GM19193 (cell line): ENCODE results near the gene EEF2.

ENCODE experiments used
- POLR2A ChIP-seq: IDR thresholded peaks from 4 replicates; pipeline ENCODE4 v1.6.1; 2011; ENCODE audit not compliant: insufficient read depth, insufficient read length; ENCODE audit errors: extremely low read depth

Gene EEF2

DNA sequence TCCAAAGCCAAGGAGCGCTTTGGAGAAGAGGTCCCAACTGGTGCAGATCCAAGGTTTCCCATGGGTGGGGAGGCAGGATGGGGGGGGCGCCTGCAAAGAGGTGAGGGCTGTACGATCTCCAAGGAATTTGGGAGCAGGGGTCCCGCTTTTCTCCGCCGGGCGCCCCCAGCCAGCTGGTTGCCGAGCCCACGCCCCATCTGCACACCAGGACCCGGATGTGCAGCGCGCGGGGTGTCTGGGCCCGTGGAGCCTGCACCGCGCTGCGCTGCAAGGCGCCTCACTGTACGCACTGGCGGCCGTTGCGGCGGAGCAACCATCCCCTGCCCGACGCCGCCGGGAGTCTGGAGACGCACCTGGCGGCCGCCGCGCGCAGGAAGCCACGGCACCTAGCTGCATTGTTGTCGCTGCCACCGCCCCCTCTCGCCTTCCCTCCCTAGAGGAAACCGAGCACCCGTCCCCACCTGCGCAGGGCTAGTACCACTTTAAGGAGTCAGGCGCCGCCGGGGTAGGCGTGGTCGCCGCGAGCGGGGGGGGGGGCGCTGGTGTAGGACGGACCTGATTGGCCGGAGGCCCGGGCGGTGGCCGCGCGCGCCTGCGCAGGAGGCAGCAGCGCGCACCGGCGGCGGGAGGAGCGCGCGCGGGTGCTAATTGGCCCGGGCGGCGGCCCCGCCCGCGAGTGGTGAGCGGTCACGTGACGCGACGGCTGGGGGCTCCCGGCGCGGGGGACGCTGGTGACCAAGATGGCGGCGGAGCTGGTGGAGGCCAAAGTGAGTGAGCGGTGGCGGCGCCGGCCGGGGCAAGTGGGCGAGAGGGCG lies 22.0 kb upstream of the EEF2 start, which contains the start of gene PIAS4:
Gene PIAS4 (plus strand): TSS at position 716 of the 815 bp plus-strand sequence. CDS start 25 bp downstream, at position 741.
- TF ChIP-seq POLR2A = peak; percentile 69

DNA sequence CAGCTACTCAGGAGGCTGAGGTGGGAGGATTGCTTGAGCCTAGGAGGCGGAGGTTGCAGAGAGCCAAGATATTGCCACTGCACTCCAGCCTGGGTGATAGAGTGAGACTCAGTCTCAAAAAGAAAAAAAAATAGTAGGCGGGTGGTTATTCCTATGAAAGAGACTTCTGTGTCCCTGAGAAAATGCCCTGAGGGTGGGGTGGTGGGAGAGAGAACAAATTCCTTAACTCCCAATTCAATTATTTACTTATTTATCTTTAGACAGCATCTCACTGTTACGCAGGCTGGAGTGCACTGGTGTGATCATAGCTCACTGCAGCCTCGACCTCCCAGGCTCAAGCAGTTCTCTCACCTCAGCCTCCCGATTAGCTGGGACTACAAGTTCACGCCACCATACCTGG lies 10.3 kb upstream of the EEF2 start:
- no peak for TF ChIP-seq POLR2A

DNA sequence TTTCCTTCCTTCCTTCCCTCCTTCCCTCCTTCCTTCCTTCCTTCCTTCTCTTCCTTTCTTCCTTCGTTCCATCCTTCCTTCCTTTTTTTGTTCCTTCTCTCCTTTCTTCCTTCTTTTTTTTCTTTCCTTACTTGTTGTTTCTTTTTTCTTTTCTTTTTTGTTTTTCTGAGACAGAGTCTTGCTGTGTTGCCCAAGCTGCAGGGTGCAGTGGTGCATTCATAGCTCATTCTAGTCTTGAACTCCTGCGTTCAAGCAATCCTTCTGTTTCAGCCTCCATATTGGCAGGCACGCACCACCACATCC lies 5.5 kb upstream of the EEF2 start:
- no peak for TF ChIP-seq POLR2A

DNA sequence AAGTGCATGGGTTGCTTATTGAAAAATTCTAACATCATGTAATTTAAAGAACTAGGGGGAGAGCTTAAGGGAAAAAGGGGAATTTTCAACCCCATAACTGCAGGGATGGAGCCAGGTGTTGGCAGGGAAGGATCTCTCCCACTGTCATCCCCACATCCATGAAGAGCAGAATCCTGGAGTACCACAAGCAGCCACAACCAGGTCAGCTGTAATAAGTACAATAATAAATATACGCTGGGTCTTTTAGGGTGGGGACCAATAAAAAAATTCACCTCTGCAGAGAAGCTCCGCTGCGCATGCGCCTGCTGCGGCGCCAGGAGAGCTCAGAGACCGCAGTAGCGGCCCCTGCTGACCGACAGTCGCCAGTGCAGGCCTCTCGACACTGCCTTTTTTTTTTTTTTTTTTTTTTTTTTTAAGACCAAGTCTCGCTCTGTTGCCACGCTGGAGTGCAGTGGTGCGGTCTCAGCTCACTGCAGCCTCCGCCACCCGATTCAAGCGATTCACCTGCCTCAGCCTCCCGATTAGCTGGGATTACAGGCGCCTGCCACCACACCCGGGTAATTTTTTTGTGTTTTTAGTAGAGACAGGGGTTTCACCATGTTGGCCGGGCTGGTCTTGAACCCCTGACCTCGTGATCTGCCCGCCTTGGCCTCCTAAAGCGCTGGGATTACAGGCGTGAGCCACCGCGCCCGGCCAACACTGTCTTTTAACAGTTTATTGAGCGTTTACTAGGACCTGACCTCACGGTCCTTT lies 2.5 kb upstream of the EEF2 start:
- TF ChIP-seq POLR2A = no peak

DNA sequence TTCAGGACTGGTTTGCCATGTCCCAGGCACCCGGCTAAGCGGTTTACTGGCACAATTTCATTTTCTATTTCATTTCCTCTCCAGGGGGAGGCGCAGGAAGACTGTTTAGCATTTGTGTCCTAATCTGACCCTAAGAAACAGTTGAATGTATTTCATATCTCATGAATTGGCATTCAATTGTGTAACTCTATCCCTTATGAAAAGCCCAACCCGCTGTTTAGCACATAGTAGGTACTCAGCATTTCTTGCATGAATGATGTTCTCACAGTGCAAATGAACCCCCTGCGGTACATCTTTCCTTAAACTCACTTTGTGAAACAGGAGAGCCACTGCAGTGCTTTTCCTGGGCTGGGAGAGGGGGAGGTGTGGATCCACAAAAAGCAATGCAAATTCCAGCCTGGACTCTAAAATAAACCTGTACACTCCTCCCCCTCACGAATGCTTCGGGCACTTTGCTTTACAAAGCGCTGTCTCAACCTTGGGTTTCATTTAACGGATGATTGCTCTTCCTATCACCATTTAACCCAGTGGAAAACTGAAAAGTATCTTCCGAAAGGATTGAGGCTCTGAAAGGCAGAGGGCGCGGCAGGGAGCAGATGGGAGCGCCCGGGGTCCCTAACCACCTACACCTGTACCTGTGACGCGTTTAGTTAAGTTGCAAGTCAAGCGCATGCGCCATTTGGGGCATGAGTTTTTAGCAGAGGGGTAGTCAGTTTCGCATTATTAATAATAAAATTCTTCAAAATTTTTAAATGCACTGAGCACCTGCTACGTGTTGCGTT lies 1.2 kb upstream of the EEF2 start:
- TF ChIP-seq POLR2A = no peak

DNA sequence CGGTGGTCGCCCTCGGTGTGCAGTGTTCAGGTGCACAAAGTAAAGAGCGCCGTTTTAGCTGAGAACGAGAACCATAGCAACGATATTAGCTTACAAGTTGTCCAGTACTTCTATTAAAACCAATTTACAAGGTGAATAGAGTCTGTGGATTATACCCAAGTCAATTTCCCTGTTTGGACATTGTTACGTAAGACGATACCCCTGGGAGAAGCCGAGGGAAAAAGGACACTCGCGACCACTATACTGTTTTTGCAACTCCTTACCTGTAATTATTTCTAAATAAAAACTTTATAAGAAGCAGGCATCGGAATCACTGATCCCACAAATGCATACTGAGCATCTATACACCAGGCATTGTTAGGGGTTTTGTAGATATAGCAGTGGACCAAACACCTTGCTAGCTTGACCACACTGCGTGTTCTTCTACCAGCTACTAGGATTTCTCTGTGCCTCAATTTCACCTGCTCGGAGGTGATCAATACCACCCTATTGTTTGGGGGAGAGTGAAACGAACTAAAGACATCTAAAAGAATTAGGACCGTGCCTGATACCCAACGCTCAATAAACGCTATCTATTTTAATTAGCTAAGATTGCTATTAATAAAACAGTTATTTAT lies 488 bp upstream of the EEF2 start:
- no peak for TF ChIP-seq POLR2A

DNA sequence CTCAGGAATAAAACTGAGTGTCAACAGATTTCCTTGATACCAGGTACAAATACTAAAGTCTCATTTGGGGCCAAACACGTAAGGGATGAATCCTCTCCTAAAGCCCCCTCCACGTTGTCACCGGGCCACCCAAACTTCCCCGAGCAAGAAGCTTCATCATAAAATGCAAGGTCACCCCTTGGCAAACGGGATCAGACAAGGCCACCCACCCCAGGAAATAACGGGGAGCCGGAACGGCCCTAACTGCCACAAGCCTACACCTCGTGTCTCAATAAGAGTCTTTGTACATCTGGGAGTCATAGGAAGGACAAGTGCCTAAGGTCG lies 717 bp downstream of the EEF2 start:
- no peak for TF ChIP-seq POLR2A

DNA sequence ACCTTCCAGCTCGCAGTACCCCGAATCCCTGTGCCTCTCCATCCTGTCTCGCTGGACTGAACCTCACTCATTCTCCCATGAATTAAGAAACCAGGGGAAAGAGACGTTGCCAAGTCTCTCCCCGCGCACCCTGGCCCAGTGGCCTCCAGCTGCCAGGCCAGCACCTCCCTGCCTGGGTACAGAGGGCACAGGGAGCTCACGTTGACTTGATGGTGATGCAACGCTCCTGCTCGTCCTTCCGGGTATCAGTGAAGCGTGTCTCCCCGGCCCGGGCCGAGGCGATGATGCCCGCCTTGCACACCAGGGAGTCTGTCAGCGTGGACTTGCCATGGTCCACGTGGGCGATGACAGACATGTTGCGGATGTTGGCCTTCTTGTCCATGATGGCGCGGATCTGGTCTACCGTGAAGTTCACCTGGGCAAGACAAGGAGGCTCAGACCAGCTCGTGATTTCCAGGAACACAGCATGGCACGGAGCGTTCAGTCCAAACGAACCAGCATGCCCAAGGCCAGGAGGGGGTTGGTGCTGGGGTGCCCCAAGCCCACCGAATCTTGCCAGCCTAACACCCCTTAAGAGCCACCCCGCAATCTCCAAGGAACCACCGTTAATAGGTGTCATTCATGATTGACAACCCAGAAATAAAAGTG lies 1.2 kb downstream of the EEF2 start:
- peak; percentile 8 for TF ChIP-seq POLR2A

DNA sequence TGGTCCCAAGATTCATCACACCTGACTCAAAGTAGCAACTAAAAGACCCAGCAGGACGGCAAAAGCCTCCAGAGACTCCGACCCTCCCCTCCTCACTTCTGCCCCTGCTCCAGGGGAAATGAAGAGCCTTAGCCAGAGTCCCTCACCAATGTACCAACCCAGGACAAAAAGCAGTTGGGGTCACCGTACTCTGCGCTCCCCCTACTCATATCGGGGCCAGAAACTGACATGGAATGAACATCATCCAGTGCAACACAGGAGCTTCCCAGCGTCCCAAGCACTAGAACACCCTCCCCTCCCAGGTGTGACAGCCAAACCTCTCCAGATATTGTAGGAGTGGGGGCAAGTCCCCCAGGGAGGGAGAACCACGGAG lies 1.7 kb downstream of the EEF2 start:
- no peak for TF ChIP-seq POLR2A

DNA sequence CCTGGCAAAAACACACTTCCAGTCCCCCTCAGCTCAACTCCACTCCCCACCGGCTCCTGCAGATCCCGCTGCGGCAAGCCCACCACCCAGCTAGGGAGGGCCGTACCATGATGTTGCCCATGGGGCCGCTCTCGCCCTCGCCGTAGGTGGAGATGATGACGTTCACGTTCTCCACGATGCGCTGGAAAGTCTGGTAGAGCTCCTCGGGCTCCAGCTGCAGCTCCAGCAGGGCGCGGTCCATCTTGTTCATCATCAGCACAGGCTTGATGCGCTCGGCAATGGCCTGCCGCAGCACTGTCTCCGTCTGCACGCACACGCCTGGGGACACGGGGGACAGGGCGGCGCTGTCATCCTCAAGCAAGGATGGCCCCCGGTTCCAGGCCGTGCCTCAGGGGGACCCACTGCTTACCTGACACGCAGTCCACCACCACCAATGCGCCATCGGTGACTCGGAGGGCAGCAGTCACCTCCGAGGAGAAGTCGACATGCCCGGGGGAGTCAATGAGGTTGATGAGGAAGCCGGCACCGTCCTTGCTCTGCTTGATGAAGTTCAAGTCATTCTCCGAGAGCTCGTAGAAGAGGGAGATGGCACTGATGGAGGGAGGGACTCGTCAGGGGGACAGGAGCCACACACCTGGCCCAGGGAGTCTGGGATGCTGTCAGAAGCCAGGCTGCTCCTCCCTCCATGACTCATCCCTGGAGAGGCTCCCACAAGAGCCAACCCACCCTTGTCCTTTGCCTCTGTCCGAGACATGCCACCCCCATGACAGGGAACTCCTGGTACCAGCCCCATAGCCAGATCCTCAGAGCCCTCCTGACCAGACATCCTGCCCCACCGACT lies 2.3 kb downstream of the EEF2 start:
- TF ChIP-seq POLR2A = peak; percentile 24

DNA sequence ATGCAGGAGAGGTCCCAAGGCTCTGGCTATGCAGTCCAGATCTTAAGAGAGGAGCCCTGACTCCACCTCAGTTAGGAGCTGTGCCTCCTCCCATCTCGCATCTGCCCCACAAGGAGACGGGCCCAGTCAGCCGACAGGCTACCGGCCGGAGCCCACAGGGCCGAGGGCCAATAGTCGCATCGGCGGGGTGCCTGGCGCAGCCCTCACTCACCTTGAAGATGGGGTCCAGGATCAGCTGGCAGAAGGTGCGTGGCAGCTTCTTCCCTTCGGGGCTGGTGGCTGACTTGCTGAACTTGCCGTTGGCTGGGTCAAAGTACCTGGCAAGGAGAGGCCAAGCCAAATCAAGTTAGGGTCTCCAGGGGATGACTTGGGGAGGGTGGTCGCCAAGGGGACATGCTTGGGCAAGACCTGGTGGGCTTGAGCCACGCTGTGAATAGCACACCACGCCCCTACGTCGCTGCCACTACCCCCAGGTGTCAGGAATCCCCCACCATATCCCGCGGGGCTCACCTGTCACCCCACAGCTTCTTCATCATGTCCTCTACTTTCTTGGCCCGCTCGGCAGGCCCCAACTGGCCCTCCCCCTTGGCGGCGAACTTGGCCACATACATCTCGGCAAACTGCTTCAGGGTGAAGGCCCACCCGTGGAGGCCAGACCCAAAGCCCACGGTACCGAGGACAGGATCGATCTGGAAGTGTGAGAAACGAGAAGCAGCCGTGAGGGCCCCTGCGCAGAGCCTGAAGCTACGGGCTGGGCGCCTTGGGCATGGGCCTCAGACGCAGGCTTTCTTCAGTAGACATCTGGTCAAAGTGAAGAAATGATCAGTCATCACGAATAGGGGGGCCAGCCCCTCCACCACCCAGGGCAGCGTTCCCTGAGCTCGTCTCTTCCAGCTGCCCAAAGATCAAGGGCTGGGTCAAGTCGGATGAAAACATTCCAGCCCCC lies 3.3 kb downstream of the EEF2 start:
- TF ChIP-seq POLR2A = no peak

DNA sequence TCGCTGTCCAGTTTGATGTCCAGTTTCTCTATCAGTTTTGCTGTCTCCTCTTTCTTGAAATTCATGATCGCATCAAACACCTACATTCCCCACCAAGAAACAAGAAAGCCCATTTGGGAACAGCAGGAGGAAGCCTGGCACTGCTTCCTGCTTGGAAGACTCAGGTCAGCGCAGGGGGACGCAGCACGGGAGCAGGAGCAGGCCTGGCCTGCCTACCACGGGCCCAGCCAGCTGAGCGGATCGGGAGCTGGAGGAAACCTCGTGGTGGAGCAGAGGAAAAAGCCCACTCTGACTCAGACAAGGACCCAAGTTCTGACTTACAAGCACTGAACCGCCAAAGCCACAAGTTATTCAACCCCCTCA lies 3.9 kb downstream of the EEF2 start:
- no peak for TF ChIP-seq POLR2A
